GM18505 (cell line): ENCODE measurements around the gene NDUFAF8.

Experiments
- ATAC-seq: cut with Tn5 transposase; IDR thresholded peaks from one replicate; pipeline ENCODE4 v1.9.1; 2021; ENCODE audit not compliant: unreplicated experiment
- POLR2A ChIP-seq: IDR thresholded peaks from 4 replicates; pipeline ENCODE4 v1.6.1; 2011; ENCODE audit warnings: borderline replicate concordance; ENCODE audit not compliant: insufficient read depth, insufficient read length; ENCODE audit errors: extremely low read depth

NDUFAF8 gene

GRCh38 chr17:81207610-81208581 is 31.2 kb upstream of the NDUFAF8 start:
- ATAC-seq: no peak
- TF ChIP-seq POLR2A: no peak

DNA sequence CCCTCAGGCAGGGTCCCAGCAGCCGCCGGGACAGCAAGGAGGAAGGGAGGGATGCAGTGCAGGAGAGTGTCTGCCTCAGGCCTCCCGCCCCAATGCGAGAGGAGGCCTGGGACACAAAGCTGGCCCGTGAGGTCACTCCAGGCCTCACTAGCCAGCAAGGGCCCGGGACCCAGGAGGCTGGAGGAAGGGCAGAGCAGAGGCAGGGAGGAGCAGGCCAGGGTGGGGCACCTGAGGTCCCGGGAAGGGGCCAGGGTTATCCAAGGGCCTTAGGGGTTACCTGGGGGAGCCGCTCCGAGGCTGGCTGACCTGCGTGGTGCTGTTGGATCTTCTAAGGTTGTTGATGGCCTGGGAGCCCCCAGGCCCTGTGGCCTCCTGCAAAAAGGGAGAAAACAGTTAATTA is 30.5 kb upstream of the NDUFAF8 start:
- ATAC-seq: no peak
- TF ChIP-seq POLR2A: no peak

DNA sequence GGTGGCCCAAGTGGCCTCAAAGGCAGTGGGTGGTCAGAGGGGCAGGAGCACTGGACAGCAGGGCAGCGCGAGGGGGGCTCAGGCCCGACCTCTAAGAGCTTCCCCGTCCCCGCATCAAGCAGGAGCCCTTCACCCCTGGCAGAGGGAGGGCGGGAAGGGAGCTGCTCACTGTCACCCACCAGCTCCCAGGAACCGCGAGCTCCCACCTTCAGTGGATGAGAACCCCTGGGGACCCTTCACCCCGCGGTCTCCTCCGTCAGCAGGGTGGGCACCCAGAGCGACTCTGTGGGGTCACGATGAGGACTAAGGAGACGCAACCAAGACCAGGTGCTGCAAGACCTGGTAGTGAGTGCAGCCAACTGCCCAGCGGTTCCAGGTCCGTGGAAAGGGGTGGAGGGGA is 30.0 kb upstream of the NDUFAF8 start:
- no peak for ATAC-seq
- no peak for TF ChIP-seq POLR2A

DNA sequence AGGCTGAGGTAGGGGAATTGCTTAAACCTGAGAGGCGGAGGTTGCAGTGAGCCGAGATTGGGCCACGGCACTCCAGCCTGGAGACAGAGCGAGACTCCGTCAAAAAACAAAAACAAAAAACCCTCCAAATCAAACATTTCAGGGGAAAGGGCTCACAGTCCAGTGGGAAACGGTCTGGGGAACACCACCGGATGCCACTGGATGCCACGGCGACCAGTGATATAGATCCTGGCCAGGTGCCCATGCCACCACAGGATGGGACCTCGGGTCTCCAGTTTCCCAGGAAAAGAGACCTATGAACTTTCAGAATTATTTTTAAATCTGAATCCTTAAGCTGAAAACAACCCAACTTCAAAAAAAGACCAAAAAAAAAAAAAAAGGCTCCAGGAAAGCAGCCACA is 28.7 kb upstream of the NDUFAF8 start:
- no peak for ATAC-seq
- TF ChIP-seq POLR2A: no peak

DNA sequence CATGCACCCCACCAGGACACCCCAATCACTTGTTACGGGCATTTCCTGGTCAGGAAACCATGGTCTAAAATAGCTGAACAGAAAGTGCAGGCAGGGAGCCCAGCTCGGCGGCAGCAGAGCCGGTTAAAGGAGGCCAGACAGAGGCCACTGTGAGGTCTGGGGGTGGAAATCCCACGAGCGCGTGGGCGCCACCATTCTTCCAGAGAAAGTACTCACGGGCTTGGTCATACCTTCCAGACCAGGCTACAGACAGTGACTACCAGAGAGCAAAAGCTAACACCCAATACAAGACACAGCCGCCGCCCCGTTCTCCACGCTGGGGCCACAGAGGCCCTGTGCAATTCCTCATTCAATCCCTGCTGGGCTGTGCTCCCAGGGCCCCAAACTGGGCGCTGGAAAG is 28.2 kb upstream of the NDUFAF8 start:
- no peak for TF ChIP-seq POLR2A
- no peak for ATAC-seq

GRCh38 chr17:81212365-81212764 is 26.8 kb upstream of the NDUFAF8 start:
- ATAC-seq: no peak

DNA sequence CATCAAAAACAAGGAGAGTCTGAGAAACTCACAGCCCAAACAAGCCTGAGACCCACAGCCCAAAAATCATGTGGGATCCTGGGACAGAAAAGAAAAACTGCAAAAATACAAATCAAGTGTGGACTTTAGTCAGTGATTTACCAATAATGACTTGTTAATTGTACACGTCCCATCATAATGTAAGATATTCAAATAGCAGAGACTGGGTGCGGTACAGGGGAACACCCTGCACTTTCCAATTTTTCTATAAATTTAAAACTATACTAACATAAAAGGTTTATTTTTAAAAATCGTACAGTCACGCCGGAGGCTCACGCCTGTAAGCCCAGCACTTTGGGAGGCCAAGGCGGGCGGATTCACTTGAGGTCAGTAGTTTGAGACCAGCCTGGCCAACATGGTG is 25.1 kb upstream of the NDUFAF8 start:
- TF ChIP-seq POLR2A: no peak

More at GRCh38 chr17:81212365-81212764, 26.8 kb upstream of the NDUFAF8 start:
- TF ChIP-seq POLR2A: no peak

DNA sequence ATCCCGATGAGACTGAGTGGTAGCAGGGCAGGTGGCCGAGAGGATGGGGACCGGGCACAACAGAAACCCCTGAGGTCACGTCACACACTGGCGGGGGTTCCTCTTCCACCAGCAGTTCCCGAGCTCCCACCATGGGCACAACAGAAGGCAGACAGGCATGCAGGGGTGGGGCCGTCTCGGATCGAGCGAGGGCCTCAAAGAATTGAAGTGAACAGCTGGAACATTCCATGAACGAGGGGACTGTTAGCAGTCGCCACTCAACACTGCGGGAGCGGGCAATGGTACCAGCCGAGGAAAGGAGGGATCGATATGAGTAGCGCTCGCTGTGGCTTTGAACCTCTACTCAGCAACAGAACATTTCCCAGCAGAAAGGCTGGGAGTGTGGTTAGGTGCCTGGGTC is 21.6 kb upstream of the NDUFAF8 start:
- TF ChIP-seq POLR2A: no peak
- ATAC-seq: no peak

More for the DNA sequence above, 25.1 kb upstream of the NDUFAF8 start:
- no peak for ATAC-seq

DNA sequence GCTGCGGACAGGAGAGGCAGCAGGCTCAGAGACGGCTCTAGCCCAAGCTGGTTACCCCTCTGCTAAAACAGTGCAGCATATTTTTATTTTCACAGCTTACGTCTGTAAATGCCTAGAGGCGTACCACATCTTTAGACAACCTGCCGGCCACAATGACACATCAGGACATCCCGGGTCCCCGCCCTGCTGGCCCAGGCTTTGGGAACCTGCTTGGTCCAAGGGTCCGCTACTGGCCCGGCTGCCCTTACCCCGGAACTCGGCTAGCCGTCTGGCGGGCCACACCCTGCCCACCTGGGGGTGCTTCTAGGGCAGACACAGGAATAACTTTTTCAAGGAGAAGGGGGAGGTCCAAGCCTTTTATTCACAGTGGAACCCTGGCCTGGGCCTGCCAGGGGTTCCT is 20.7 kb upstream of the NDUFAF8 start:
- no peak for TF ChIP-seq POLR2A
- ATAC-seq: no peak

DNA sequence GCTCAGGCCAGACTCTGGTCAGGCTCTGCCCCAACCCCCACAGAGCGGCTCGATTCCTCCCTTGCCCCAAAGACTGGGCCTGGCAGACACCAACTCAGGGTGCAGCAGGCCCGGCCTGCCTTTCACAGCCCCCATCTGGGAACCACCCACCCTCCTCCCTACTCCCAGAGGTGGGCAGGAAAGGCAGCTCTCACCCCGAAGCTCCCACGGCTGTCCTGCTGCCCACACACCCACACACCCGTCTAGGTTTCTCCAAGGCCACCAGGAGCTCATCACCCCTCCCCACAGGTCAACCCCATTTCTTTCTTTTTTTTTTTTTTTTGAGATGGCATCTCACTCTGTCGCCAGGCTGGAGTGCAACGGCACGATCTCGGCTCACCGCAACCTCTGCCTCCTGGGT is 20.1 kb upstream of the NDUFAF8 start:
- no peak for TF ChIP-seq POLR2A
- no peak for ATAC-seq

GRCh38 chr17:81219476-81220180 is 19.5 kb upstream of the NDUFAF8 start:
- no peak for ATAC-seq
- TF ChIP-seq POLR2A: no peak

DNA sequence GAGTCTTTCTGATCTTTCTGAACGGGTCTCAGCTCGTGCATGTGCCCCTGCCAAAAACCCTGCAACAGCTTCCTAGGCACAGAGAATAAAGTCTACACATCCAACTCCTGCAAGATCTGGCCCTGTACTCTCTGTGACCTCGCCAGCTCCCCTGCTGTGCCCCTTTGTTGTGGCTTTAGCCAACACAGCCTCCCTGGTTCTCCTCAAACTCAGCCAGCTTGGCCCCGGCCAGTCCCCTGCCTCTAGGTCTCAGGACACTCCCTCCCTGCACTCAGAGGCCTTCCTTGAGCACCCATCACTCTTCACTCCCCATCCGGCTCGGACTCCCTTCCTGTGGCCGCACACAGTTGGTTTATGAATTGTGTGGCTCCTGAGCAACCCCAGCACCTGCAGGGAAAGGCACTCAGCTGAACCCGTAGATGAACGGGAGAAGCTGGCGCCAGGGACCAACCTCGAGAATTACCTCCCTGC is 17.7 kb upstream of the NDUFAF8 start:
- ATAC-seq: no peak
- TF ChIP-seq POLR2A: no peak

- ATAC-seq: no peak
- no peak for TF ChIP-seq POLR2A
These were observed 17.1 kb upstream of the NDUFAF8 start for GRCh38 chr17:81221842-81222619.
